Smooth muscle cell (in vitro differentiated cells): Measurements from ENCODE around the gene TMEM72. TPM values are rescaled to one million over a fixed set of nuclear protein-coding genes. Genes with fewer than 3 reads are reported as not detected.

Experiments used
- DNase-seq: peaks from one replicate; lab custom pipeline; 2025; ENCODE audit not compliant: unreplicated experiment; lab: John Stamatoyannopoulos, UW
- H2AFZ ChIP-seq: fragments of 200-600 bp; sonication (generic); 2 replicates; pipeline ENCODE4 v1.6.0; 2016; ENCODE audit warnings: antibody characterized with exemption, low read depth, mild to moderate bottlenecking
- H3F3A ChIP-seq: fragments of 200-600 bp; sonication (generic); 2 replicates; pipeline ENCODE4 v1.6.0; 2017; ENCODE audit warnings: antibody characterized with exemption, low read depth
- H3K27ac ChIP-seq: fragments of 200-600 bp; sonication (generic); 2 replicates; pipeline ENCODE4 v1.5.1; 2016; ENCODE audit warnings: low read depth, mild to moderate bottlenecking
- H3K27me3 ChIP-seq: fragments of 200-600 bp; sonication (generic); 2 replicates; pipeline ENCODE4 v1.6.1; 2016; ENCODE audit warnings: low read depth, mild to moderate bottlenecking
- H3K36me3 ChIP-seq: fragments of 200-600 bp; sonication (generic); 2 replicates; pipeline ENCODE4 v1.5.1; 2016; ENCODE audit warnings: low read depth
- H3K4me1 ChIP-seq: fragments of 200-600 bp; sonication (generic); 2 replicates; pipeline ENCODE4 v1.5.1; 2016; ENCODE audit warnings: low read depth
- H3K4me2 ChIP-seq: fragments of 200-600 bp; sonication (generic); 2 replicates; pipeline ENCODE4 v1.6.0; 2016; ENCODE audit warnings: mild to moderate bottlenecking
- H3K4me3 ChIP-seq: fragments of 200-600 bp; sonication (generic); 2 replicates; pipeline ENCODE4 v1.5.1; 2016; ENCODE audit warnings: mild to moderate bottlenecking
- H3K79me2 ChIP-seq: fragments of 200-600 bp; sonication (generic); 2 replicates; pipeline ENCODE4 v1.6.0; 2016; ENCODE audit warnings: low read depth, mild to moderate bottlenecking
- H3K9ac ChIP-seq: fragments of 200-600 bp; sonication (generic); 2 replicates; pipeline ENCODE4 v1.6.0; 2016; ENCODE audit warnings: low read depth
- H3K9me3 ChIP-seq: fragments of 200-600 bp; sonication (generic); replicated peaks from 2 replicates; pipeline ENCODE4 v1.5.1; 2016; ENCODE audit warnings: low read depth
- H4K20me1 ChIP-seq: fragments of 200-600 bp; sonication (generic); 2 replicates; pipeline ENCODE4 v1.6.0; 2016; ENCODE audit warnings: low read depth
- CTCF ChIP-seq: fragments of 200-600 bp; sonication (generic); IDR thresholded peaks from 2 replicates; pipeline ENCODE4 v1.5.1; 2017; ENCODE audit warnings: borderline replicate concordance, mild to moderate bottlenecking, antibody characterized with exemption; ENCODE audit not compliant: insufficient read depth, poor library complexity, severe bottlenecking
- WGBS: methylation state at CpG from one replicate; pipeline ENCODE4 v1.1.7; 2016; ENCODE audit warnings: low lambda C conversion rate; 5-methylcytosine and 5-hydroxymethylcytosine counted together
- polyA plus RNA-seq: library from polyadenylated mRNA; unstranded; fragments of >200 nt; fragmentation: Nextera tagmentation; extraction: Ambion mirVana; gene quantifications from 2 replicates; pipeline ENCODE4 v1.2.1, GENCODE V29; 2016
- total RNA-seq: library from RNA; depleted of rRNA; stranded (reverse); fragments of >200 nt; gene quantifications from 2 replicates; pipeline ENCODE4 v1.2.3, GENCODE V29; 2014

Gene TMEM72
- total and polyA plus RNA-seq, 2 experiments from 2014 or later = not detected

- Histone ChIP-seq H4K20me1 (no peaks in the 10 kb centered on the region), H3K4me3 (no peak overlapping the region), H3K79me2 (no peaks in the 10 kb centered on the region), H3K9ac (no peak overlapping the region), H3K4me2 (no peak overlapping the region), H3K36me3 (no peaks in the 10 kb centered on the region), H3K27ac (no peak overlapping the region), H3K9me3 (no peaks in the 10 kb centered on the region), H2AFZ (no peak overlapping the region), H3F3A (no peaks in the 10 kb centered on the region), H3K27me3 (no peaks in the 10 kb centered on the region), H3K4me1 (peaks cover 20% of the 10 kb centered on the region)
- DNase-seq = no peak
- WGBS = 90% methylated on average over 11 of the region's 11 CpGs
- TF ChIP-seq CTCF = no peak
Observed at GRCh38 chr10:44968500-44969400, 57.6 kb downstream of the TMEM72 start.

- H3K79me2 ChIP-seq = no peaks in the 10 kb centered on the region
- H4K20me1 ChIP-seq = no peaks in the 10 kb centered on the region
- no peak overlapping the region for H3K27ac ChIP-seq
- H3K9me3 ChIP-seq = no peaks in the 10 kb centered on the region
- no peak for DNase-seq
- peaks cover 9% of the 10 kb centered on the region for H3K4me1 ChIP-seq
- no peak overlapping the region for H2AFZ ChIP-seq
- H3K9ac ChIP-seq = no peak overlapping the region
- no peak for TF ChIP-seq CTCF
- no peaks in the 10 kb centered on the region for H3K36me3 ChIP-seq
- no peaks in the 10 kb centered on the region for H3F3A ChIP-seq
- no peaks in the 10 kb centered on the region for H3K27me3 ChIP-seq
- 94% methylated on average over 9 of the region's 9 CpGs for WGBS
- H3K4me3 ChIP-seq = no peak overlapping the region
- H3K4me2 ChIP-seq = no peak overlapping the region
Observed at GRCh38 chr10:44969854-44970253, 58.7 kb downstream of the TMEM72 start.

GRCh38 chr10:44970812-44971395, 59.8 kb downstream of the TMEM72 start:
- Histone ChIP-seq H2AFZ (no peak overlapping the region), H3F3A (no peaks in the 10 kb centered on the region), H3K27ac (no peak overlapping the region), H3K4me1 (peaks cover 8% of the 10 kb centered on the region), H4K20me1 (no peaks in the 10 kb centered on the region), H3K9ac (no peak overlapping the region), H3K4me2 (no peak overlapping the region), H3K4me3 (no peak overlapping the region), H3K9me3 (no peaks in the 10 kb centered on the region), H3K79me2 (no peaks in the 10 kb centered on the region), H3K36me3 (no peaks in the 10 kb centered on the region), H3K27me3 (no peaks in the 10 kb centered on the region)
- DNase-seq = no peak
- WGBS = 96% methylated on average over 8 of the region's 8 CpGs
- TF ChIP-seq CTCF = no peak
